ENCODE measurements around the gene ANKS4B. TPM values are rescaled to one million over a fixed set of nuclear protein-coding genes. Genes with fewer than 3 reads are reported as not detected.

The ANKS4B gene
- total and polyA plus RNA-seq, 2 experiments from 2014 or later: not detected

- WGBS, 2 experiments (ENCODE audit: low coverage in 1 of 2, low lambda C conversion rate in 2 of 2, missing lambda C conversion rate in 2 of 2): 63 to 69% methylated on average over 9 of the region's 9 CpGs
- Histone ChIP-seq H3K27ac (no peak overlapping the region), H3K9ac (no peak overlapping the region), H3K79me2 (ENCODE audit: insufficient read depth) (no peaks in the 10 kb centered on the region), H3K9me2 (ENCODE audit: insufficient read depth) (no peaks in the 10 kb centered on the region), H3K4me1 (ENCODE audit: insufficient read depth) (no peaks in the 10 kb centered on the region), H3F3A (ENCODE audit: insufficient read depth) (no peaks in the 10 kb centered on the region), H4K20me1 (ENCODE audit: insufficient read depth) (no peaks in the 10 kb centered on the region), H3K36me3 (ENCODE audit: low read depth) (no peaks in the 10 kb centered on the region), H2AFZ (no peak overlapping the region), H3K9me3 (ENCODE audit: low read depth) (no peaks in the 10 kb centered on the region), H3K4me3 (no peak overlapping the region), H3K27me3 (replicated peaks; ENCODE audit: insufficient read depth) (peaks cover 58% of the 10 kb centered on the region), H3K4me2 (ENCODE audit: unreplicated experiment) (no peak overlapping the region)
- TF ChIP-seq EZH2 (IDR thresholded peaks at IDR 0.05; ENCODE audit: insufficient read depth, poor library complexity, severe bottlenecking): no peak
- no peak for TF ChIP-seq EZH2phosphoT487 (IDR thresholded peaks at IDR 0.05; ENCODE audit: insufficient read depth, low read depth)
- DNase-seq: no peak
- in situ Hi-C loops (cut with MboI): no loop called here
These were observed 9.7 kb upstream of the ANKS4B start for GRCh38 chr16:21223787-21224186.

DNA sequence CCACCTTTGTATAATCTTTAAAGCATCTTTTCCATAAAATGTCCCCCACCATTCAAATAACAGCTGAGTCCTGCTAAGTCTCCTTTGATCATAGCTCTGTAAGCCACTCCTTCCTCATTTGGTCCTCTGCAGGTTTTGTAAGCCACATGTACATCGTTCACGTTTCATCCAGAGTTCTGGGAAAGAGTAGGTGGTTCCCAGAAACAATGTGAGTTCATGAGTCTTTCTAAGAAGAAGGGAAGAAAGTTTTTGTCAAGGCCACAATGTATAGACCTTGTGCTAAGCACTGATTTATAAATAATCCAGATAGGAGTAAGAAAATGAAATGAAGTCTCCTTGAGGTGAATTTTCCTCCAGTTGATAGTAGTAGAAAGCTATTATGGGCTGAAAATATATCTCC is 8.7 kb upstream of the ANKS4B start:
- H3K27me3 ChIP-seq (replicated peaks; ENCODE audit: insufficient read depth): peaks cover 53% of the 10 kb centered on the region

GRCh38 chr16:21226749-21227148 is 6.8 kb upstream of the ANKS4B start:
- Histone ChIP-seq H3K79me2 (ENCODE audit: insufficient read depth) (no peaks in the 10 kb centered on the region), H3K4me1 (ENCODE audit: insufficient read depth) (no peaks in the 10 kb centered on the region), H3K27me3 (replicated peaks; ENCODE audit: insufficient read depth) (peaks cover 48% of the 10 kb centered on the region), H3K4me2 (ENCODE audit: unreplicated experiment) (no peak overlapping the region), H3F3A (ENCODE audit: insufficient read depth) (no peaks in the 10 kb centered on the region), H4K20me1 (ENCODE audit: insufficient read depth) (no peaks in the 10 kb centered on the region), H3K4me3 (no peak overlapping the region), H2AFZ (no peak overlapping the region), H3K36me3 (ENCODE audit: low read depth) (no peaks in the 10 kb centered on the region), H3K9me3 (ENCODE audit: low read depth) (no peaks in the 10 kb centered on the region), H3K27ac (no peak overlapping the region), H3K9ac (no peak overlapping the region), H3K9me2 (ENCODE audit: insufficient read depth) (no peaks in the 10 kb centered on the region)
- TF ChIP-seq EZH2 (IDR thresholded peaks at IDR 0.05; ENCODE audit: insufficient read depth, poor library complexity, severe bottlenecking) (no peak), EZH2phosphoT487 (IDR thresholded peaks at IDR 0.05; ENCODE audit: insufficient read depth, low read depth) (no peak)
- no peak for DNase-seq
- in situ Hi-C loops (cut with MboI): no loop called here

More for the DNA sequence above, 8.7 kb upstream of the ANKS4B start:
- no peak for DNase-seq
- H3K4me1 ChIP-seq (ENCODE audit: insufficient read depth): no peaks in the 10 kb centered on the region
- H2AFZ ChIP-seq: no peak overlapping the region
- in situ Hi-C loops (cut with MboI): no loop called here
- H4K20me1 ChIP-seq (ENCODE audit: insufficient read depth): no peaks in the 10 kb centered on the region
- no peaks in the 10 kb centered on the region for H3K9me3 ChIP-seq (ENCODE audit: low read depth)
- no peak overlapping the region for H3K9ac ChIP-seq
- no peaks in the 10 kb centered on the region for H3K36me3 ChIP-seq (ENCODE audit: low read depth)
- TF ChIP-seq EZH2phosphoT487 (IDR thresholded peaks at IDR 0.05; ENCODE audit: insufficient read depth, low read depth) (no peak), EZH2 (IDR thresholded peaks at IDR 0.05; ENCODE audit: insufficient read depth, poor library complexity, severe bottlenecking) (no peak)
- no peak overlapping the region for H3K4me2 ChIP-seq (ENCODE audit: unreplicated experiment)
- no peaks in the 10 kb centered on the region for H3F3A ChIP-seq (ENCODE audit: insufficient read depth)
- H3K79me2 ChIP-seq (ENCODE audit: insufficient read depth): no peaks in the 10 kb centered on the region
- H3K9me2 ChIP-seq (ENCODE audit: insufficient read depth): no peaks in the 10 kb centered on the region
- WGBS, 2 experiments (ENCODE audit: low coverage in 1 of 2, low lambda C conversion rate in 2 of 2, missing lambda C conversion rate in 2 of 2): 28 to 31% methylated on average over 2 of the region's 2 CpGs
- no peak overlapping the region for H3K4me3 ChIP-seq
- H3K27ac ChIP-seq: no peak overlapping the region

DNA sequence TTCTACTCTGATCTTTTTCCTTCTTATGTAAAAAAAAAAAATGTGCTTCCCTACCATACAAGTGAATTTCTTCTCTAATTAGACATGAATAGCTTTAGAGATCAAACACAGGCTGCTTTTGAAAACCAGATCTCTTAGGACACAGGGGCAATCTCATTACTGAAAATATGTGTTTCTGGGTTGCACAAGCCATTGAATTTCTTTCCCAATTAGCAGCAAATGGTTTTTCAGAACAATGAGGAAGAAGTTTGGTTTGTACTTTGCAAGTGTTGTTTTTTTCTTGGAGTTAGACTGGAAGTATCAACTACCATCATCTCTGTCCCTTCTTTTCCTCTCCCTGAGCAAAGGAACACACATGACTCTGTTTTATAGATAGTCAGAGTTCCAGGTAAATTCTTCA is 5.6 kb upstream of the ANKS4B start:
- no peak overlapping the region for H3K27ac ChIP-seq
- no peaks in the 10 kb centered on the region for H3K9me3 ChIP-seq (ENCODE audit: low read depth)
- no peaks in the 10 kb centered on the region for H3K9me2 ChIP-seq (ENCODE audit: insufficient read depth)
- H3K4me3 ChIP-seq: no peak overlapping the region
- no peaks in the 10 kb centered on the region for H3K36me3 ChIP-seq (ENCODE audit: low read depth)
- no peak overlapping the region for H3K4me2 ChIP-seq (ENCODE audit: unreplicated experiment)
- H3K79me2 ChIP-seq (ENCODE audit: insufficient read depth): no peaks in the 10 kb centered on the region
- no peaks in the 10 kb centered on the region for H4K20me1 ChIP-seq (ENCODE audit: insufficient read depth)
- DNase-seq: no peak
- no peak overlapping the region for H2AFZ ChIP-seq
- H3K27me3 ChIP-seq (replicated peaks; ENCODE audit: insufficient read depth): peaks cover 48% of the 10 kb centered on the region
- TF ChIP-seq EZH2phosphoT487 (IDR thresholded peaks at IDR 0.05; ENCODE audit: insufficient read depth, low read depth): no peak
- no peak for TF ChIP-seq EZH2 (IDR thresholded peaks at IDR 0.05; ENCODE audit: insufficient read depth, poor library complexity, severe bottlenecking)
- H3K9ac ChIP-seq: no peak overlapping the region
- in situ Hi-C loops (cut with MboI): no loop called here
- H3K4me1 ChIP-seq (ENCODE audit: insufficient read depth): no peaks in the 10 kb centered on the region
- H3F3A ChIP-seq (ENCODE audit: insufficient read depth): no peaks in the 10 kb centered on the region

DNA sequence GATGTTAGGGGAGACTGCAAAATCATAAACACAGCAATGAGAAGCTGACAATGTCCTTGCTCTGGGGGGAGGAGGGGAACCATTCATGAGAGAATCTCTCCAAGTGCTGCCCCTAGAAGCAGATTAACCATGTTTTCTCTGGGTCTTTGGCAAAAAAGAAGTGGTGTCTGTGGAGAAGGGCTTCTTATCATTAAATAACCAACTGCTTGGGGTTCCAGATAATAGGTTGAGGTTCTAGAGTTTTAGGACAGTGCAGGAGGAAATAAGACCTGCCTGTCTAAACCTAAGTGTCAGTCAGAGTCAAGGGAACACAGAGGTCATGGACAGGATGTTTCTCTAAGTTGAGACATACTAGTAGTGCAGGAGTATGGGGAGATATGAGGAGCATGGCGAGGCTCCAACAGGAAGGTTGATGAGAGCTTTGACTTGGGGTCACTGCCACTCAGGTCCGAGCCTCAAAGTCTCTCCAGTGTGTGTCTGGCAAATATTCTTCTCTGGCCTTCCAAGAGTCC is 5.1 kb upstream of the ANKS4B start:
- no peaks in the 10 kb centered on the region for H3K9me2 ChIP-seq (ENCODE audit: insufficient read depth)
- no peaks in the 10 kb centered on the region for H3F3A ChIP-seq (ENCODE audit: insufficient read depth)
- DNase-seq: no peak
- H4K20me1 ChIP-seq (ENCODE audit: insufficient read depth): no peaks in the 10 kb centered on the region
- in situ Hi-C loops (cut with MboI): no loop called here
- no peak overlapping the region for H3K9ac ChIP-seq
- H3K4me3 ChIP-seq: no peak overlapping the region
- TF ChIP-seq EZH2phosphoT487 (IDR thresholded peaks at IDR 0.05; ENCODE audit: insufficient read depth, low read depth) (no peak), EZH2 (IDR thresholded peaks at IDR 0.05; ENCODE audit: insufficient read depth, poor library complexity, severe bottlenecking) (no peak)
- no peak overlapping the region for H3K27ac ChIP-seq
- no peaks in the 10 kb centered on the region for H3K9me3 ChIP-seq (ENCODE audit: low read depth)
- H3K36me3 ChIP-seq (ENCODE audit: low read depth): no peaks in the 10 kb centered on the region
- peaks cover 48% of the 10 kb centered on the region for H3K27me3 ChIP-seq (replicated peaks; ENCODE audit: insufficient read depth)
- no peak overlapping the region for H2AFZ ChIP-seq
- no peak overlapping the region for H3K4me2 ChIP-seq (ENCODE audit: unreplicated experiment)
- 38 to 62% methylated on average over 2 of the region's 2 CpGs for WGBS, 2 experiments (ENCODE audit: low coverage in 1 of 2, low lambda C conversion rate in 2 of 2, missing lambda C conversion rate in 2 of 2)
- H3K79me2 ChIP-seq (ENCODE audit: insufficient read depth): no peaks in the 10 kb centered on the region
- H3K4me1 ChIP-seq (ENCODE audit: insufficient read depth): no peaks in the 10 kb centered on the region
